Inferior parietal cortex (tissue), 1 donor: Measurements from ENCODE around the gene FBN3.
"Not testable (repeated sequence)": the region's sequence is repeated elsewhere in the genome, so short reads cannot be mapped to it uniquely, and the experiment has no call there.

Source experiments
- DNase-seq: peaks from one replicate; pipeline ENCODE4 v3.0.0-alpha.2; 2016; ENCODE audit errors: extremely low spot score

The FBN3 gene

GRCh38 chr19:8057545-8058270, 91.7 kb downstream of the FBN3 start:
- DNase-seq = no peak

DNA sequence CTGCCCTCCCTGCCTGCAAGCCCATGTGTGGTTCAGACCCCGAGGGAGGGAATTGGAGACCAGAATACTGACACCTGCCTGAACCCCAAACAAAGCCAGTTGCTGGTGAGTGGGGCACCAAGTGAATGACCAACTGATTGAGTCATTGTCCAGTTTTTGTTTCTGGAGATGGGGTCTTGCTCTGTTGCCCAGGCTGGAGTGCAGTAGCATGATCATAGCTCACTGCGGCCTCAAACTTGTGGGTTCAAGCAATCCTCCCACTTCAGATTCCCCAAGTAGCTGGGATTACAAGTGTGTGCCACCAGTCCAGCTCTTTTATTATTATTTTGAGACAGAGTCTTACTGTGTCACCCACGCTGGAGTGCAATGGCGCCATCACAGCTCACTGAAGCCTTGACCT, 92.9 kb downstream of the FBN3 start:
- no peak for DNase-seq

- DNase-seq = no peak
These were observed 95.2 kb downstream of the FBN3 start for GRCh38 chr19:8054169-8054568.

DNA sequence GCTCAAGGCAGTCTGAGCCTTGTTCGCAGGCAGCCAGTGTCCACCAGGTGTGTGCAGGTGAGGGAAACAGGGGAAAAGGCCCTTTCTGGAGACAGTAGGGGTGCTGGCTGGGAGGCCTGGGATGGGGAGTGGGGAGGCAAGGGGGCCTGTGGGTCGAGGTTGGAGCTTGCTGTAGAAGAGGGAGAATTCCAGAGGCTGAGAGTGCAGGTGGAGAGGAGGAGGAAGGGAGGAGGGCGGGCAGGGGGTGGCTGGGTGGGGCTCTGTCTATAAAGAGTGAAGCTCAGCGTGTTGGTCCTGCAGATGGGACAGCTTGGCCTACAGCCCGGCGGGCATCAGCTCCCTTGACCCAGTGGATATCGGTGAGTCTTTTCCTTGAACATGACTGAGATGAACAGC, 96.9 kb downstream of the FBN3 start, which contains the start of gene CCL25:
Gene CCL25 (plus strand): TSS at position 297 of the 396 bp plus-strand sequence. CDS start 290 bp downstream, outside the sequence.
- DNase-seq = no peak

DNA sequence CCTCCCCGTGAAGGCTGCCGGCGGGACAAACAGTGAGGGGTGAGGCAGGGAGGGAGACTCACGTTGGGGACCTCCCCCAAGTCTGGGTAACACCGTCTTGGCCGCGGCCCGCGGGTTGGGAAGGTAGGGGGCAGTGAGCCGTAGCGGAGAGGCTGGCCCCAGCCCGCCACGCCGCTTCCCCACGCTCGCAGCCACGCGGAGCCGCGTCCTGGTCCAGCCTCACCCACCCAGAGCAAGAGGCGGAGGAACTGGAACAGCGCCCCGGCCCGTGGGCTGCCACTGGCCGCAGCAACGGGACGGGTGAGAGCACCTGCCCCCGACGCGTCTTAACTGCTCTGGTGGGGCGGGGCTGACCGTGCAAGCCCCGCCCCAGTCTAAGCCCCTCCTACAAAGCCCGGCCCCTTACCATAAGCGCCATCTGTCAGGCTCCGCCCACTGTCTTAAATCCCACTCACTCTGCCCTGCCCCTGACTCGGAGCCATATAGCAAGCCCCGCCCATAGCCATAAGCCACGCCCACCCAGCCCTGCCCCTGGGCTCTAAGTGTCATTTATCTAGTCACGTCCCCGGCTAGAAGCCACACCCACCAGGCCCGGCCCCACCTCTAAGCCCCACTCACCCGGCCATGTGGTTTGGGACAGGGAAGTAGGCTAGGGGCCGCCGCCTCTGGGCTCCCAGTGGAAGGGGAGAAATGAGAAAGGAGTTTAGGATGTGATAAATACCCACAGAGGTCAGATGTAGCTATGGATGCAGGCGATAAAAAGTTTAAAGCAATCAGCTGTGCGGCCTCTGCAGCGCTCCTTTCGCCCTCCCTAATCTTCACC, 98.9 kb downstream of the FBN3 start:
- DNase-seq = peak; percentile 66

DNA sequence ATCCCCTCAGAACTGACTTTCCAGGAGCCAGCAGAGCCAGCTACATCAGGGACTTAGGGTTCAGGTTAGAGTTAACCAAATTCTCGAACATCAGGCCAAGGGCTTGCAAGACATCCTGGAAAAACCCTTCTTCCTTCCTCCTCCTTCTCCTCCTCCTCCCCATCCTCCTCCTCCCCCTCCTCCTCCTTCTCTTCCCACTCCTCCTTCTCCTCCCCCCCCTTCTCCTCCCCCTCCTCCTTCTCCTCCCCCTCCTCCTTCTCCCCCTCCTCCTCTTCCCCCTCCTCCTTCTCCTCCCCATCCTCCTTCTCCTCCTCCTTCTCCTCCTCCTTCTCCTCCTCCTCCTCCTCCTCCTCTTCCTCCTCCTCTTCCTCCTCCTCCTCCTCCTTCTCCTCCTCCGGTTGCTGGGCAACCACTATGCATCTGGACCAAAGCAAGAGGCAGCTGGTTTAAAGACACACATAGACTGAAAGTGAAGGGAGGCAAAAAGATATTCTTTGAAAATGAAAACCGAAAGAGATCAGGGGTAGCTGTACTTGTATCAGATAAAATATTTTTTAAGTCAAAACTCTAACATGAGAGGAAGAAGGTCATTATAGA, 102.7 kb downstream of the FBN3 start:
- no peak for DNase-seq

- DNase-seq = no peak
These were observed 103.4 kb downstream of the FBN3 start for GRCh38 chr19:8045872-8046568.

DNA sequence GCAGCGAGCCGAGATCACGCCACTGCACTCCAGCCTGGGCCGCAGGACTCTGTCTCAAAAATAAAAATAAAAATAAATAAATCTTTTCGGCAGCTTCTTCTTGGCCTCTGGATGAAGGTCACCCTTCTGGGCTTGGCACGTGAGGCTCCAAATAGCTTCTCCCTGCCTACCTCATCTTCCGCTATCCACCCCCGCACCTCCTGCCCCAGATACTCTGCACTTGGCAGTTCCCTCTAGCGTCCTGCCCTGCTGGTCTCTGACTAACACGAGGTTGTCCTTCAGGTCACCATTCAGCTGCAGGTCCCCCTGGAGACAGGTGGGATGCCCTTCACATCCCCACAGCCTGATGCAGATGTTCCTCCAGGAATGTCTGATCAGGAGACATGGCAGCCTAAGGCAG, 105.4 kb downstream of the FBN3 start:
- no peak for DNase-seq

- DNase-seq = no peak
These were observed 106.5 kb downstream of the FBN3 start for GRCh38 chr19:8042900-8043299.

DNA sequence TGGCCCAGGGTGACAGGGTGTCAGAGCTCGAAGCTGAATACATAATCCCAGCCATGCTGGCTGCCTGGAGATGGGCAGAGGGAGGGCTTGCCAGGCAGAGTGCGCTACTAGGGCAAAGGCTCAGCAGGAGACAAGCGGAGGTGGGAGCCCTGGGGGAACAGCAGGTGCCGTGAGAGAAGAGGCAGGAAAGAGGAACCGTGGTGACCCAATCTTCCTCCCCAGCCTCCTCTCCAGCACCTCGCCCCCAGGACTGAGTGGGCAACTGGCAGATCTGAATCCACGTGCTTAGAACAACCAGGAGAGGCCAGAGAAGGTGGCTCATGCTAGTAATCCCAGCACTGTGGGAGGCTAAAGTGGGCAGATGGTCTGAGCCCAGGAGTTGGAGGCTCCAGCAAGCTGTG, 107.9 kb downstream of the FBN3 start:
- DNase-seq = no peak

- DNase-seq = no peak
These were observed 110.2 kb downstream of the FBN3 start for GRCh38 chr19:8039231-8039630.

- DNase-seq = no peak
These were observed 110.6 kb downstream of the FBN3 start for GRCh38 chr19:8038815-8039214.

GRCh38 chr19:8036434-8037099, 112.8 kb downstream of the FBN3 start:
- no peak for DNase-seq

DNA sequence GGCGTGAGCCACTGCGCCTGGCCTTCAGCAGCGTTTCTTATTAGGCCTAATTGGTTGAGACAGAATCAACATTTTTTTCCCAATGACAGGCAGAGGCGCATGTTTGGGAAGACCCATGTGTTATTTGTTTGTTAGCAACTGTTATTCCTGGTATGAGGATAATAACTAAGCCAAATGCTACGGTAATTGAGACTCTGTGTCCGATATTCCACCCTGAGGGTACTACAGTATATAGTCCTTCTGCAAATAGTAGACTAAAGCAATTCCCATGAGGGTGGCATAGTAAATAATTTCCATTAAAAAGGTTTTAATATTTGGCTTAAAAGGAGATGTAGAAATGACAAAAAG, 115.2 kb downstream of the FBN3 start:
- no peak for DNase-seq

- not testable (repeated sequence) for DNase-seq
These were observed 115.9 kb downstream of the FBN3 start for GRCh38 chr19:8033287-8034177.

DNA sequence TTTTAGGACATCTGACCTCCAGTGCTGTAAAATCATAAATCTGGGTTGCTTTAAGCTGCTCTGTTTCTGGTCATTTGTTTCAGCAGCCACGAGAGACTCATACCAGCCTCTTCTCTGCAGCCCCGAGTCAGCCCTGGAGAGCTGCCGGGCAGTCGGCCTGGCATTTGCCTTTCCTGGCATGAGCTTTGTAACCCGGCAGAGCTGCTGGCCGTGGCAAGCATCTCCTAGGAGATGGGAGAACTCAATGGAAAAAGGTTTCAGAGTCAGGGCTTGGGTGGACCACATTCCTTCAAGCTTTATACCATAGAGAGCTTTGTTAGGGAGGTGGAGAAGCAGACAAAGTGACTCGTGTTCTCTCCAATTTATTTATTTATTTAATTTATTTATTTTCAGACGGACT, 118.4 kb downstream of the FBN3 start:
- no peak for DNase-seq

DNA sequence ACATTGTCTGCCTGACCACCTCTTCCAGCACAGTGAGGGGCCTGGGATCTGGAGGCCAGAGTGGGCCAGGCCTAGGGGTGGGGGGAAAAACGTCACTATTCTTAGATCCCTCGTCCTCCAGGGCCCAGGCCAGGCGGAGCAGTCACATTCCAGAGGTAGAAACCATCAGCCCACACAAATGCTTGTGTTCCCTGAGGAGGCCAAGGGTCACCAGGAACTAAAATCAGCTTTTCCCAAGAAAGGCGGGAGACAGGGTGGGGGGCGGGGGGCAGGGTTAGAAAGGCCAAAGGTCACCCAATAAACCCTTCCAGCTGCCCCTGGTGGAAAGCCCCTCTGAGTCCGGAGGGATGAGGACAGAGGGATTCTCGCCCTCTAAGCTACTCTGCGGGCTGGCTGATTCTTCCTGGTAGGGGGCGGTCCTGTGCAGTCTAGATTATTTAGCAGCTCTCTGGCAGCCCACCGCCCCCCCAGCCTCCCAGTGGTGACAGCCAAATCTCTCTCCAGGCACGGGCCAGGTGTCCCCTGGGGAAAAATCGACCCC, 120.4 kb downstream of the FBN3 start:
- DNase-seq = no peak

DNA sequence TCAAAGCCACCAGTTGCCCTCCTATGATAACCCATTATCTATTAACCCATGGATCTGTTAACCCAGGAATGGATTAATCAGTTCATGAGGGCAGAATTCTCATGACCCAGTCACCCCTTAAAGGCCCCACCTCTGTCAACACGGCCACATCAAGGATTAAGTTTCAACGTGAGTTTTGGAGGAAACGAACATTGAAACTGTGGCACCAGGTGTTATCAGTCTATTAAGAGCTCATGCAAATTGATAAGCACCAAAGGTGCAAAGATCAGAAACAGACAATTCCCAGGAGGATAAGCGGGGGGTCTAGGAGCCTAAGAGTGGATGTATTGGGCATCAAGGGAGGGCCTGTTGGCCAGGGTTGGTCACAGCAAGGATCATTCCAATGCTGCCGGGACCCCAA, 124.1 kb downstream of the FBN3 start:
- no peak for DNase-seq

DNA sequence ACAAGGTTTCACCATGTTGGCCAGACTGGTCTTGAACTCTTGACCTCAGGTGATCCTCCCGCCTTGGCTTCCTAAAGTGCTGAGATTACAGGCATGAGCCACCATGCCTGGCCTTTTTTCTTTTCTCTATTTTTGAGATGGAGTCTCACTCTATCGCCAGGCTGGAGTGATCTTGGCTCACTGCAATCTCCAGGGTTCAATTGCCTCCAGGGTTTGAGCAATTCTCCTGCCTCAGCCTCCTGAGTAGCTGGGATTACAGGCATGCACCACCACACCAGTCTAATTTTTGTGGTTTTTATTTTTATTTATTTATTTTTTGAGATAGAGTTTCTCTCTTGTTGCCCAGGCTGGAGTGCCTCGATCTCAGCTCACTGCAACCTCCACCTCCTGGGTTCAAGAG, 125.1 kb downstream of the FBN3 start:
- DNase-seq = not testable (repeated sequence)

- DNase-seq = no peak
These were observed 126.0 kb downstream of the FBN3 start for GRCh38 chr19:8023371-8023770.
